Prostate gland (tissue), 2 donors: ENCODE data around the gene TGIF2.

ENCODE experiments used
- POLR2A ChIP-seq: fragments of 450-650 bp; IDR thresholded peaks from one replicate; pipeline ENCODE4 v1.6.1; 2016; ENCODE audit warnings: antibody characterized with exemption, mild to moderate bottlenecking
- POLR2AphosphoS5 ChIP-seq: sonication (generic); formaldehyde crosslinking; IDR thresholded peaks from one replicate; pipeline ENCODE4 v1.6.1; 2017; ENCODE audit warnings: antibody characterized with exemption
- TF ChIP-seq, protein P1 (sequence below), 4 experiments: fragments of 200-600 bp in 2 of 4; fragments of 450-650 bp in 2 of 4; sonication (generic) in 2 of 4; IDR thresholded peaks; 1 replicate in 3 of 4; 2 replicates in 1 of 4; pipeline ENCODE4 v1.5.1; 2016 to 2019; ENCODE audit warnings: antibody characterized with exemption in 4 of 4, mild to moderate bottlenecking in 2 of 4, moderate library complexity in 2 of 4

- TF ChIP-seq POLR2A (no peak), POLR2AphosphoS5 (no peak)
- TF ChIP-seq, protein P1, sequence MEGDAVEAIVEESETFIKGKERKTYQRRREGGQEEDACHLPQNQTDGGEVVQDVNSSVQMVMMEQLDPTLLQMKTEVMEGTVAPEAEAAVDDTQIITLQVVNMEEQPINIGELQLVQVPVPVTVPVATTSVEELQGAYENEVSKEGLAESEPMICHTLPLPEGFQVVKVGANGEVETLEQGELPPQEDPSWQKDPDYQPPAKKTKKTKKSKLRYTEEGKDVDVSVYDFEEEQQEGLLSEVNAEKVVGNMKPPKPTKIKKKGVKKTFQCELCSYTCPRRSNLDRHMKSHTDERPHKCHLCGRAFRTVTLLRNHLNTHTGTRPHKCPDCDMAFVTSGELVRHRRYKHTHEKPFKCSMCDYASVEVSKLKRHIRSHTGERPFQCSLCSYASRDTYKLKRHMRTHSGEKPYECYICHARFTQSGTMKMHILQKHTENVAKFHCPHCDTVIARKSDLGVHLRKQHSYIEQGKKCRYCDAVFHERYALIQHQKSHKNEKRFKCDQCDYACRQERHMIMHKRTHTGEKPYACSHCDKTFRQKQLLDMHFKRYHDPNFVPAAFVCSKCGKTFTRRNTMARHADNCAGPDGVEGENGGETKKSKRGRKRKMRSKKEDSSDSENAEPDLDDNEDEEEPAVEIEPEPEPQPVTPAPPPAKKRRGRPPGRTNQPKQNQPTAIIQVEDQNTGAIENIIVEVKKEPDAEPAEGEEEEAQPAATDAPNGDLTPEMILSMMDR (IDR thresholded peaks at IDR 0.05), result no peak
These were observed 12.2 kb downstream of the TGIF2 start for GRCh38 chr20:36585410-36586125.
